ENCODE measurements around the gene ASB18.
"Not testable (repeated sequence)": the region's sequence is repeated elsewhere in the genome, so short reads cannot be mapped to it uniquely, and the experiment has no call there.

The ASB18 gene

DNA sequence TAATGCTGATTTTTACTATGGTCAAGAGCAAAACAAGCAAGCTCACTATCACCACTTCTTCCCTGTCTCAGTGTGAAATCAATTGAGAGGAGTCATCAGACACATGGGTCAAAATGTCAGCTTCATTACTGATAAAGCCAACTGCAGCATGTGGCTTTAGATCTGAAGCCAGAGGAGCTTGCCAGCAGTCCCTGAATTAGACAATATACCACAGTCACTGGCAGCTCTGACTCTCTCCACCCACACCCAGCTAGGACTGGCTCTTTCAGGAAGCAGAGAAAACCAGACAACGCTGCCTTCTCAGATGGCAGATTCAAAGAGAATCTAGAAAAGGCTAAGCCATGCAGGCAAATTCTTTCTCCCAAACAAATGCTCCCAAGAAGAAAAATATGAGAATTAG lies 20.0 kb upstream of the ASB18 start:
- DNase-seq, result no peak

DNA sequence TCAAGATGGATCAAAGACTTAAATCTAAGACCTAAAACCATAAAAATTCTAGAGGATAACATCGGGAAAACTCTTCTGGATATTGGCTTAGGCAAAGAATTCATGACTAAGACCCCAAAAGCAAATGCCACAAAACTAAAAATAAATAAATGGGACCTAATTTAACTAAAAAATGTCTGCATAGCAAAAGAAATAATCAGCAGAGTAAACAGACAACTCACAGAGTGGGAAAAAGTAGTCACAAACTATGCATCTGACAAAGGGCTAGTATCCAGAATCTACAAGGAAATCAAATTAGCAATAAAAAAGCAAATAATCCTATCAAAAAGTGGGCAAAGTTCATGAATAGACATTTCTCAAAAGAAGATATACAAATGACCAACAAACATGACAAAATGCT lies 18.2 kb upstream of the ASB18 start:
- DNase-seq, result no peak

GRCh38 chr2:236281423-236281822 lies 17.2 kb upstream of the ASB18 start:
- no peak for DNase-seq

DNA sequence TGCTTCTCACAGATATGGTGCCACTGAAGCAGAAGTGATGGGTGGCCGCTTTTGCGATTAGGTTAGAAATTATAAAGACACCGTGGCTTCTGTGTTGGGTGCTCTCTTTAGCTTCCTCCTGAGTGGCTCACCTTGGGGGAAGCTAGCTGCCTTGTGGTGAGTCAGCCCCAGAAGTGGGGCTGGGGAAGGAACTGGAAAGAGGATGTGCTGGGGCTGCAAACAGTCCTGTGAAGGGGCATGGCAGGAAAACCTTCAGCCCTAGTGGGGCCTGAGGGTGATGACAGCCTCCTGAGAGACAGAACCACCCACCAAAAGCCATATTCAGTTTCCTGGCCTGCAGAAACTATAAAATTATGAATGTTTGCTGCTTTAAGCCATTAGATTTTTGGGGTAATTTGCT lies 8.9 kb upstream of the ASB18 start:
- DNase-seq, result no peak

DNA sequence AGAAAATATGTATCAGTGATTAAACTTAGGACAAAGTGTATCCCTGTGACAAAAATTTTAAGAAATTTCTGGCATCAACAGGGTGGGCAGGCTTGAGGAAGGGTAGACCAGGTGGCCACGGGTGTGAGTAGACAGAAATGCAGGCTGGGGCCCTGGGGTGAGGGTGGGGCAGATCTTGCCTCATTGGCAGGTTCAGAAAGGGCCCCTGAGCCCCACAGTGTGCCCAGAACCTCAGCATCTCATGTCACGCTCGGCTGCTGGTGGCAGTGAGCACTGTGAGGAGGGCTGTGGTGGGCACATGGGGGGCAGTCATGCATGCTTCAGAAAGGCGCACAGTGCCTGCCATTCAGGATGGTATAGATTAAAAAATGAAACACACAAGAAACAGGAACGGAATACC lies 7.6 kb upstream of the ASB18 start:
- no peak for DNase-seq

DNA sequence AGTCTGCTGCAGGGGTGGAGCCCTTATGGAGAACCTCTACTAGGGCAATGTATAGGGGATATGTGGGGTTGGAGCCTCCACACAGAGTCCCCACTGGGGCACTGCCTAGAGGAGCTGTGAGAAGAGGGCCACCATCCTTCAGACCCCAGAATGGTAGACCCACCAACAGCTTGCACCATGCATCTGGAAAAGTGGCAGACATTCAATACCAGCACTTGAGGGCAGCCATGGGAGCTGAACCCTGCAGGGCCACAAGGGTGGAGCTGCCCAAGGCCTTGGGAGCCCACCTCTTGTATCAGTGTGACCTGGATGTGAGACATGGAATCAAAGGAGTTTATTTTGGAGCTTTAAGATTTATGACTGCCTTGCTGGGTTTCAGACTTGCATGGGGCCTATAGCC lies 5.7 kb upstream of the ASB18 start:
- DNase-seq, result not testable (repeated sequence)

- DNase-seq, result no peak
Observed at GRCh38 chr2:236265675-236266074, 1.5 kb upstream of the ASB18 start.

- no peak for DNase-seq
Observed at GRCh38 chr2:236262238-236262637, 2.0 kb downstream of the ASB18 start.

GRCh38 chr2:236261452-236261851 lies 2.8 kb downstream of the ASB18 start:
- no peak for DNase-seq

DNA sequence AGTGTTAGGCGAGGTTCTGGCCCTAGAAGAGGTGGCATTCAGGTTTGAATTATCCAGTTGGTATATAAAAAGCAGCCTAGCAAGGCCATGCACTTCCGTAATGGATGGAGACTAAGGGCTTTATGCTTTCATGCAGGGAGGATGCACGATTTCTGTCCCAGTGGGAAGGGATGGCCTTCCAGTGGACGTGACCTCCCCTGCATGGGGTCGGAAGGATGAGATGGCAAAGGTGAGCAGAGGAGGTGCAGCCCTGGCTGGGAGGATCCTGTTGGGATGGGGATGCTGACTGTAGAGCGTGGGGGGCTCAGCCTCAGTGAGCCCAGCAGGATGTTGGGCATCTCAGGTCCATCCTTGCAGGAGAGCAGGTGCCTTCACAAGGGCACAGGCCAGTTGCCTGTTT lies 4.8 kb downstream of the ASB18 start:
- DNase-seq, result no peak

GRCh38 chr2:236257575-236257974 lies 6.6 kb downstream of the ASB18 start:
- no peak for DNase-seq

- DNase-seq, result no peak
Observed at GRCh38 chr2:236257136-236257535, 7.1 kb downstream of the ASB18 start.

DNA sequence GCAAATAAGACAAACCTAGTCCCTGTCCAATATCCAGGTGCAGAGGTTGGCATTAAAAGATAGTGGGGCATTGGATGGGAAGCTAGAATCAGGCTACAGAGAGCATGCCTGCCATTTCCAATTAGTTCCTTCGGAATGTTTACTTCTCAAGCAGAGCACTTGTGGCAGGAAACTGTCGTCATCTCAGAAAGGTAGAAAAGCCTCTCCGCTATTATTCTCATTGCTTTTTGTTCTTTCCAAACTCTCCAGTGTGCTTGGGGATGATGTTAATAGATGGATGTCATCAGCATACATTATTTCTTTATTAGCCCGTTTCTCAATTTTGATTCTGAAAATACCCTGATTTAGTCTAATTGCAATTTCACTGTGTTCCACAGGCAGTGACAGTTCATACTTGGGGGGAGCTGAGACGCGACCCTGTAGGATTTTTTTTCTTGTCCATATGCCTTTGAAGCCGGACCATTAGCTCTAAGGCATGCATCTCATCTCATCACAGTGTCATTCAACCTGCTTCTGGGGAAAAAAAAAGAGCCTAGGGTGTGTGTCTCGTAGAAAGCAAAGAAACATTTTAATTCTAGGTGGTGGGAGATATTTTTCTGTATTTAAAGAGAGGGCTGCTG lies 7.7 kb downstream of the ASB18 start:
- no peak for DNase-seq

DNA sequence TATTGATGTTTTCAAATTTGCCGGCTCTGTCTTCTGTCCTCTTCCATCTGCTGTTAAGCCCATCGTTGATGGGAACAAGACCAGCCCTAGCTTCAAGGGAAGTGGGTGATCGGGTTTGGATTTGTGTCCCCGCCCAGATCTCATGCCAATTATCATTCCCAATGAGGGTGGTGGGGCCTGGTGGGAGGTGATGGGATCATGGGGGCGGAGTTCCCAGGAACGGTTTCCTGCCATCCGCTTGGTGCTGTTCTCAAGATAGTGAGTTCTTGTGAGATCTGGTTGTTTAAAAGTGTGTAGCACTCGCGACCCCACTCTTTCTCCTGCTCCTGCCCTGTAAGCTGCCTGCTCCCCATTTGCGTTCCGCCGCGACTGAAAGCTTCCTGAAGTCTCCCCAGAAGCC lies 9.5 kb downstream of the ASB18 start:
- DNase-seq, result no peak

GRCh38 chr2:236254001-236254400 lies 10.2 kb downstream of the ASB18 start:
- no peak for DNase-seq

DNA sequence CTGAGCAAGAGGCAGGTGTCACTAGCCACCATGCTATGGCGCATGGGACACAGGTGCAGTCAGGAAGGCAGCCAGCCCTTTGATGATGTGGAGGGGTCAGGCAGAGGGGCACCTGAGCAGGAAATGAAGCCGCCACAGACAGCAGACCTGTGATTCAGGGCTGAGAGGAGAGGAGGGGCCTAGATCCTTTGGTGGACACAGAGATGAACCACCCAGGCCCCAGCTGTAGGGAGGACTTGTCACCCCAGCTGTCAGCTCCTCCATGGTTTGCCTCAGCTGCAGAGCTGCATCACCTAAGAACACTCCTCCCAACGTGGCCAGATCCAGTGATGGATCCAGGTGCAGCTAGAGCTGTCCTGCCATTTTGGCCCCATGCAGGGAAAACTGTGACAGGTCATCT lies 11.6 kb downstream of the ASB18 start:
- no peak for DNase-seq

DNA sequence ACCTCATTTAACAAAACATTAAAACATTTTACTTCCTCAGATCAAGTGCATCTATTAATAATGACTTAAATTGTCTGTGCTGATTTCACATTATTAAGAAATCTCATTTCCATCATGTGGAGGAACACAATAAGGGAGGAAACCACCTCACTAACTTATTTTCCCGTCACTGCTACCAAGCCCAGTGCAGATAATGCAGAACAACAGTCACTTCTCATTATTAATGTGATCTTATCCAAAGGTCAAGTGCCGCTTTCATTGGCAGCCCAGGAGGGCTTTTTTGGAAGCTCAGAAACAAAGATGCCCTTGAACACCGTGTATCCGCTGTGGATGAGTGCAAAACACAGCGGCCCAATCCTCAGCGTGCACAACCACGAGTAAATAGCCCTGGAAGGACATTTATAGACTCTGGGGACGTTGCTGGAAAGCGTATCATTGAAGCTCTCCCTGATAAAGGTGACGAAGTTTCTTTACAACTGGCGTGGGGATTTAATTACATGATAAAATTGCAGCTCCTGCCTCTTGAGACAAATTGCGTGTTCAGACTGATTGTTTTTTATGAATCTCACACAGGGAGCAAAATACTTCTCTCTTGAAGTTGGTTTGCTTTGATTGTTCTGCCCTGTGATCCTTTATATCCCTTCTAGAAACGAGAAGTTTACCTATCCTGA lies 13.2 kb downstream of the ASB18 start:
- DNase-seq, result no peak

GRCh38 chr2:236250286-236250685 lies 13.9 kb downstream of the ASB18 start:
- DNase-seq, result no peak

DNA sequence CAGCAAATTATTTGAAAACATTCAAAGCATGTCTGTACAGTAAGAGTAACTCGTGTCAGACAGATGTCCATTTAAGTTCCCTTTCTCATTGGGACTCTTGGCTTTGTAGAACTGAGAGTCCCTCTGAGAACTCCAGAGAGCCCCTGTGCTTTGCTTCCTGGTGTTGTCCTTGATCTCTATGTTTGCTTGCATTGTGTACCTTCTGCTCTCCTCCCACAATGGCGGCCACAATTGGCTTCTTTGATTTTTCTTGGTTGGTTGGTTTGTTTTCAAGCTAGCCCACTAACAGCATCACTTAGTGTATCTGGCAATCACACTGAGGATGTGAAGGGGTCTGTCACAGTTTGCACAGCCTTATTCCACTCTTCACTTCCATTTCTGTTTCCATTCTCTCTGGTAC lies 15.1 kb downstream of the ASB18 start:
- no peak for DNase-seq

- no peak for DNase-seq
Observed at GRCh38 chr2:236246711-236247246, 17.4 kb downstream of the ASB18 start.

GRCh38 chr2:236244256-236244655 lies 19.9 kb downstream of the ASB18 start:
- no peak for DNase-seq

GRCh38 chr2:236242057-236242495 lies 22.1 kb downstream of the ASB18 start:
- no peak for DNase-seq

GRCh38 chr2:236241181-236242056 lies 22.8 kb downstream of the ASB18 start:
- DNase-seq, result no peak
